Small intestine (tissue), 7 donors: ENCODE measurements around the gene DNAI1. TPM values are rescaled to one million over a fixed set of nuclear protein-coding genes. Genes with fewer than 3 reads are reported as not detected.

Experiments used
- DNase-seq, 2 donors: peaks; one replicate each; pipeline versions ENCODE4 v3.0.0 to v3.0.0-alpha.2; 2013
- FAIRE-seq: peaks from 2 replicates; lab custom pipeline; 2012; peaks lifted over from hg19 to GRCh38; lab: Jason Lieb, UNC
- H3K27ac ChIP-seq, 3 donors: one replicate each; pipeline ENCODE4 v1.5.1; 2013; ENCODE audit warnings: low read length in 2 of 3, mild to moderate bottlenecking in 2 of 3, control low read depth in 1 of 3, inconsistent platforms in 1 of 3, low read depth in 1 of 3, moderate library complexity in 1 of 3
- H3K27me3 ChIP-seq, 3 donors: one replicate each; pipeline ENCODE4 v1.6.1; 2013; ENCODE audit warnings: low read length in 3 of 3, inconsistent platforms in 1 of 3; ENCODE audit not compliant: control insufficient read depth in 3 of 3, insufficient read depth in 3 of 3
- H3K36me3 ChIP-seq, 3 donors: one replicate each; pipeline ENCODE4 v1.6.1; 2013; ENCODE audit warnings: low read length in 3 of 3, inconsistent platforms in 1 of 3, low read depth in 1 of 3, mild to moderate bottlenecking in 1 of 3, moderate library complexity in 1 of 3; ENCODE audit not compliant: control insufficient read depth in 3 of 3, insufficient read depth in 2 of 3
- H3K4me1 ChIP-seq, 3 donors: one replicate each; pipeline ENCODE4 v1.6.1; 2013; ENCODE audit warnings: low read length in 2 of 3, inconsistent platforms in 1 of 3, low read depth in 1 of 3, mild to moderate bottlenecking in 1 of 3, moderate library complexity in 1 of 3; ENCODE audit not compliant: control insufficient read depth in 3 of 3, insufficient read depth in 2 of 3
- H3K4me3 ChIP-seq, 3 donors: one replicate each; pipeline ENCODE4 v1.5.1; 2013; ENCODE audit warnings: low read length in 3 of 3, control low read depth in 1 of 3, inconsistent platforms in 1 of 3, low read depth in 1 of 3, mild to moderate bottlenecking in 1 of 3, moderate library complexity in 1 of 3
- H3K9me3 ChIP-seq, 2 donors: one replicate each; pipeline ENCODE4 v1.6.1; 2013; ENCODE audit warnings: low read depth in 1 of 2, low read length in 1 of 2; ENCODE audit not compliant: control insufficient read depth in 2 of 2, insufficient read depth in 1 of 2
- WGBS, 3 donors: extraction: QIAGEN DNeasy Blood & Tissue Kit; methylation state at CpG; one replicate each; pipeline ENCODE4 v1.1.7; 2013; 5-methylcytosine and 5-hydroxymethylcytosine counted together
- polyA plus RNA-seq, 4 donors: library from polyadenylated mRNA; stranded (reverse) in 3 of 4; unstranded in 1 of 4; fragments of 200-250 nt in 3 of 4; fragments of 120-200 nt in 1 of 4; gene quantifications; one replicate each; pipeline versions ENCODE4 v1.2.1 to v1.2.3, GENCODE V29; 2013
- donor health status: healthy with polysubstance abuse.
- donor health status: control.
- donor health status: control.
- donor health status: Bipolar disorder and iron deficiency.
- donor health status: healthy.

DNAI1 gene
- polyA plus RNA-seq, 4 donors = 0.22 TPM; not detected in 3

DNA sequence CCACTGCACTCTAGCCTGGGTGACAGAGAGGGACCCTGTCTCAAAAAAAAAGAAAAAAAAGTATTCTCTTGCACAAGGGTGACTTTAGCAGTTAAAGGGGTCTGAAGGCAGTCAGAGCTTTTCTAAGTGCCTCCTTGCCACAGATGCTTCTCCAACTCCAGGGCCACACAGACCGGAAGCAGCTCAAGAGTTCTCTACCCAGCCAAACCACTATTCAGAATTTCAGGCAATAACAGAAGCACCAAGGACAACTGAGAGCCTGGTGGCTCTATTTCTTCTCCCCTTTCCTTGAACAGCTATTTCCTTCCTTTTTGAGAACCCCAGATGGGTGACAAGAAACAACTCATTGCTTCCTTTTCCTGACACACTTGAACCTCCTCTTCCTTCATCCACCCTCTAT lies 2.5 kb upstream of the DNAI1 start:
- FAIRE-seq = no peak
- no peak for DNase-seq
- WGBS, 3 donors = 63 to 95% (median 93%) methylated on average over 1 of the region's 1 CpG
- Histone ChIP-seq H3K9me3 (no peaks in the 10 kb centered on the region), H3K27ac (no peak overlapping the region), H3K36me3 (no peaks in the 10 kb centered on the region), H3K27me3 (peaks cover 0 to 38% (median 0%) of the 10 kb centered on the region in 3 donors), H3K4me1 (peaks cover 0 to 16% (median 6%) of the 10 kb centered on the region in 3 donors), H3K4me3 (no peak overlapping the region)

DNA sequence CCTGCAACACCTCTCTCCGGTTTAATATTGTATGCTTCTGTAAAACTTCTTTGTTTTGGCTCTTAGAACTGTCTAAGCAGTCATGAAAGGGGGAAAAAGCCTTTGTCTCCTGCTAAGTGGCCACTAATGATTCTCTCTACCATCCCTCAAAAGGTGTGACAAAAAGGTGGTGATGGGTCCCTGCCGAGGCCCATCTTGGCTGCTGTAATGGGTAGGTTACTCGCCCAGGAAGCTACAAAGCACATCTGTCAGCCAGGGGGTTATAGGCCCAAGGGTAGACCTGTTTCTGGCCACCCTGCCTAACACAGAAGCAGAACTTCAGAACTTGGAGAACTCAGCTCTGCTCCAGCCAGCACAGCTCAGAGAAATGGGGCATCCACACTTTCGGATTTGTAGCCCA lies 1.9 kb upstream of the DNAI1 start:
- 65 to 77% (median 69%) methylated on average over 4 of the region's 4 CpGs for WGBS, 3 donors
- no peak for FAIRE-seq
- H3K27me3 ChIP-seq = peaks cover 0 to 43% (median 0%) of the 10 kb centered on the region in 3 donors
- no peaks in the 10 kb centered on the region for H3K36me3 ChIP-seq
- peaks cover 0 to 16% (median 6%) of the 10 kb centered on the region in 3 donors for H3K4me1 ChIP-seq
- H3K4me3 ChIP-seq = peak overlapping the region in 1 of 3 donors; percentile 64
- DNase-seq = peak in 1 of 2 donors; percentile 7
- peak overlapping the region in 2 of 3 donors; percentile 28 to 56 for H3K27ac ChIP-seq
- H3K9me3 ChIP-seq = no peaks in the 10 kb centered on the region

DNA sequence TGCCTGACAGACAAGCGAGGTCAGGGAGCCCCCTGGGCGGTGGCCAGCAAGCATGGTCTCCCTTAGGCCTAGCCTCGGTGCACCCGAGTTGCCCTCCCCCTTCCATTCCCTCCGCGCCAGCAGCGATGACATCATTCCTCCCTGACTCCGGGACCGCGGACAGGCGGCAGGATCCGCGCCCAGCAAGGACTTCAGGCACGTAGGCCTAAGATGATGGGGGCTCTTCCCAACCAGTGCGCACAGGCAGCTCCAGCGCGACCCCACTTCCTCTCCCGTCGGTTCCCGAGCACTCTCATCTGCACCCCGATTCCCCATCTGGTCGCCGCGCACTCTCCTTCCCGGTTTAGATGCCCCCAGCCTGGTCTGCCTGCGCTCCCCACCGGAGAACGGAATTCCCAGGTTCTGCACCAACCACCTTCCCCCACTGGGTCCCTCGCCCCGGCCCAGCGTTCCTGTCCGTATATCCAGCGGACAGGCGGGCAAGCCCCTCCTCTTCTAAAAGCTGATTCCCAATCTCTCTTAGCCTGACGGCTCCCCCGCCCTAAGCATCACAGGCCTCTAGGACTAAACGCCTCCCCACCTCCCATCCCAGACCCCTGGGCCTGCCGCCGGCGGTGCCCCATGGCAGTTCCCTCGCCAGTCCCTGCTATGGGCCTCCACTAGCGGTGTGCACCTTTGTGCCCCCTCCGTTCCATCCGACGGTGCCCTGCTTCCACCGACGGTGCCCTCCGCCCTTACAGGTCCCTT lies 1.2 kb upstream of the DNAI1 start:
- no peaks in the 10 kb centered on the region for H3K9me3 ChIP-seq
- H3K27me3 ChIP-seq = peaks cover 0 to 43% (median 0%) of the 10 kb centered on the region in 3 donors
- H3K4me3 ChIP-seq = peak overlapping the region; percentile 64 to 67 (median 64)
- DNase-seq (peak; percentile 39 to 58), FAIRE-seq (no peak)
- peaks cover 0 to 16% (median 6%) of the 10 kb centered on the region in 3 donors for H3K4me1 ChIP-seq
- H3K36me3 ChIP-seq = no peaks in the 10 kb centered on the region
- peak overlapping the region in 2 of 3 donors; percentile 45 to 56 for H3K27ac ChIP-seq
- WGBS, 3 donors = 14 to 16% (median 15%) methylated on average over 44 to 48 of the region's 48 CpGs

DNA sequence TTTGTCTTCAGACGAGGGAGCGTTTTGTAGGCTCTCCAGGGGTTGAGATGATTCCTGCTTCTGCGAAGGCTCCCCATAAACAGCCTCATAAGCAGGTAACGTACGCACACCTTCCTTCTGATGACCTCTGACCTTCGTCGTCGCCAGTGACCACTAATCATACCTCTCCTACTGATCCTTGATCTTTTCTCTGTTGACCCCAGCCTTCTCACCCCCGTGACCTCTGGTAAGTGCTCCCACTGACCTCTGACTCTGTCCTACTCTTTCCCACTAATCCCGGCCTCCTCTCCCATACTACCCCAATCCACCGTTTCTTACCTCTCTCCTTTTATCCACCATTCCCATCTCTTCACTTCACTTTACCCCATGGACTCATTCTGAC lies 345 bp downstream of the DNAI1 start:
- H3K27ac ChIP-seq = no peak overlapping the region
- 12 to 17% (median 16%) methylated on average over 11 of the region's 11 CpGs for WGBS, 3 donors
- no peak for FAIRE-seq
- H3K9me3 ChIP-seq = no peaks in the 10 kb centered on the region
- no peak overlapping the region for H3K4me3 ChIP-seq
- peaks cover 0 to 16% (median 6%) of the 10 kb centered on the region in 3 donors for H3K4me1 ChIP-seq
- peaks cover 0 to 45% (median 0%) of the 10 kb centered on the region in 3 donors for H3K27me3 ChIP-seq
- no peak for DNase-seq
- H3K36me3 ChIP-seq = no peaks in the 10 kb centered on the region

DNA sequence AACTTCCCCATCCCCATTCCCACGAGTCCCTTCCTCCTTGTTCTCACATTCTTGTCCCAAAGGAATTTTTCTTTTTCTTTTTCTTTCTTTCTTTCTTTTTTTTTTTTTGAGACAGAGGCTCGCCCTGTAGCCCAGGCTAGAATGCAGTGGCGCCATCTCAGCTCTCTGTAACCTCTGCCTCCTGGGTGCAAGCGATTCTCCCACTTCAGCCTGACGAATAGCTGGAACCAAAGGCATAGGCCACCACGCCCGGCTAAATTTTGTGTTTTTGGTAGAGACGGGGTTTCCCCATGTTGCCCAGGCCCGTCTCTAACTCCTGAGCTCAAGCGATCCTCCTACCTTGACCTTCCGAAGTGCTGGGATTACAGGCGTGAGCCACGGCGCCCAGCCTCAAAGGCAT lies 751 bp downstream of the DNAI1 start:
- Histone ChIP-seq H3K27me3 (peaks cover 0 to 49% (median 0%) of the 10 kb centered on the region in 3 donors), H3K4me3 (no peak overlapping the region), H3K27ac (no peak overlapping the region), H3K9me3 (no peaks in the 10 kb centered on the region), H3K4me1 (peaks cover 0 to 16% (median 6%) of the 10 kb centered on the region in 3 donors), H3K36me3 (no peaks in the 10 kb centered on the region)
- WGBS, 3 donors = 76 to 82% (median 78%) methylated on average over 14 of the region's 14 CpGs
- FAIRE-seq = no peak
- DNase-seq = no peak

DNA sequence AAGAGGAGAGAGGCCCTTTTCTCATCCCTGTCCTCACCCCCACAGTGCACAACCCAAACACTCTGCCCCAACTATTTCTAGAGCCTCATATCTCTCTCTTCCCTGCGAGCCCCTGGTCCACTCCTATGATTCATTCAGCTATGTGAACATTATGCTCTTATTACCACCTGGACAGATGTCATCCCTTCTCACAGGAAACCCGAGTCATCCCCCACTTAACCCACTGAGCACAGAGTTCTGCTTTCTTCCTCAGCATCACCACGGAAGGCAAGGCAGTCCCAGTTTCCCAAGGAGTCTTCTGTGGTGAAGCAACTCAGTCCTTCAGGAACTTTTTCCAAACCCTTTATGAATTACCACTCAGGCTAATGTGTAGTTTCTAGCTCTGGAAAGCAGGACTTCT lies 1.3 kb downstream of the DNAI1 start:
- FAIRE-seq = no peak
- WGBS, 3 donors = 43 to 47% (median 46%) methylated on average over 3 of the region's 3 CpGs

DNA sequence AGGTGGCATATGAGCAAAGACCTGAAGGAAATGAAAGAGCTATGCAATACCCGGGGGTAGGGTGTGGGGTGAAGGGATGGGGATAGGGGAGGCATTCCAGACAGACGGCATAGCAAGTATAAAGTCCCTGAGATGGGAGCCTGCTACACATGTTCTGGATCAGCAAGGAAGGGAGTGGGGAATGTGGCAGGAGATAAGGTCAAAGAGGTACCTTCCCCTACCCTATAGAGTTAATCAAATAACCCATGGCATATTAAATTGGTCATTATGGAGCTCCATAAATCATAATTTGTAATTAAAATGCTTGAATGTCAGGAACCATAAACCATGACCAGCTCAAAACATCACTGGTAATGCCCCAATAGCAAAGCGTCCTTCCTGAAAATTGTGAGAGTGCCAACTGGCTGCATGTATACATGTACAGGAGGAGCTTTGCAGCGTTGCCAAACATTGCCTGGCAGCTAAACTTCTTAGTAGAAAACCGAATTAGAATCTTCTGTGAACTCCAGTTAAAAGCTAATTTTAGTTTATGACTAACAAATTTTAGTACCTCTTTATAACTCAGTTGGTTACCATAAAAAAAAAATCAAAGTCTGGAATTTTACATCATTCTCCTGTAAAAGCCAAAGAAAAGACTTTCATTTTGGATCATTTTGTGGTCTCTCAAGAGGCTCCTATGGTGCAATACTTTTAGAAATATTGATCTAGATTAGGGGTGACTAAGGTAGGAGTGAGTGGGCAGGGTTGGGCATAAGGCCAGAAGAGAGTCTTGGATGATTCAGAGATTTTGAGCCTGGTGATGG lies 4.7 kb downstream of the DNAI1 start:
- peaks cover 0 to 30% (median 0%) of the 10 kb centered on the region in 3 donors for H3K27me3 ChIP-seq
- FAIRE-seq (no peak), DNase-seq (no peak)
- H3K4me3 ChIP-seq = no peak overlapping the region
- no peaks in the 10 kb centered on the region for H3K9me3 ChIP-seq
- H3K4me1 ChIP-seq = peaks cover 0 to 4% (median 4%) of the 10 kb centered on the region in 3 donors
- WGBS, 3 donors = 36 to 55% (median 47%) methylated on average over 5 of the region's 5 CpGs
- H3K36me3 ChIP-seq = no peaks in the 10 kb centered on the region
- no peak overlapping the region for H3K27ac ChIP-seq

More for the DNA sequence above, 1.3 kb downstream of the DNAI1 start:
- Histone ChIP-seq H3K9me3 (no peaks in the 10 kb centered on the region), H3K4me1 (peaks cover 0 to 16% (median 6%) of the 10 kb centered on the region in 3 donors), H3K36me3 (no peaks in the 10 kb centered on the region), H3K4me3 (no peak overlapping the region), H3K27ac (no peak overlapping the region), H3K27me3 (peaks cover 0 to 52% (median 0%) of the 10 kb centered on the region in 3 donors)
- DNase-seq = no peak

DNA sequence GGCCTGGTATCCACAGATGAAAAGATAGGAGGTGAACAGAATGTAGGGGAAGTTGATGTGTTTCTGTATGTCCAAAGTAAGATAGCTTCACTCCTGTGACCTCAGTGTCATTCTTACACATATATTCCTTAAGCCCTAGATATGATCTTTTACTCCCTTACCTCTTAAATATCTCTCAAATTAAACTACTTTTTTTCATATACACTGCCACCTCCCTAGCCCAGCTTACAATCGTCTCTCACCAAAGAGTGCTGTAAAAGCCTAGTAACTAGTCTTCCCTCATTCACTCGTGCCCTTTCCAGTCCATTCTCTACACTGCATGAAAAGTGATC lies 5.3 kb downstream of the DNAI1 start:
- no peak for FAIRE-seq
- Histone ChIP-seq H3K4me3 (no peak overlapping the region), H3K36me3 (no peaks in the 10 kb centered on the region), H3K9me3 (no peaks in the 10 kb centered on the region), H3K27me3 (peaks cover 0 to 28% (median 0%) of the 10 kb centered on the region in 3 donors), H3K27ac (no peak overlapping the region), H3K4me1 (peaks cover 0 to 3% (median 1%) of the 10 kb centered on the region in 3 donors)
- no peak for DNase-seq
- WGBS, 3 donors = 64 to 71% (median 71%) methylated on average over 2 of the region's 2 CpGs
